Prostate gland (tissue), 2 donors: ENCODE data around the gene PLEKHG2. TPM values are rescaled to one million over a fixed set of nuclear protein-coding genes. Genes with fewer than 3 reads are reported as not detected.

ENCODE experiments used
- DNase-seq: peaks from one replicate; pipeline ENCODE4 v3.0.0-alpha.2; 2019; ENCODE audit warnings: low spot score
- H3K27ac ChIP-seq, 2 donors: fragments of 200-600 bp; sonication (generic); 2 replicates each; pipeline ENCODE4 v1.5.1; 2017 to 2019
- H3K27me3 ChIP-seq: fragments of 200-600 bp; sonication (generic); replicated peaks from 2 replicates; pipeline ENCODE4 v1.5.1; 2019; ENCODE audit not compliant: insufficient read depth
- H3K36me3 ChIP-seq, 2 donors: fragments of 200-600 bp; sonication (generic); 1 replicate in 1 of 2; 2 replicates in 1 of 2; pipeline versions ENCODE4 v1.5.1 to v1.8.1; 2017 to 2019
- H3K4me1 ChIP-seq: fragments of 200-600 bp; sonication (generic); replicated peaks from 2 replicates; pipeline ENCODE4 v1.5.1; 2019
- H3K4me3 ChIP-seq, 2 donors: fragments of 200-600 bp; sonication (generic); 2 replicates each; pipeline ENCODE4 v1.5.1; 2017 to 2019
- H3K9me3 ChIP-seq: fragments of 200-600 bp; sonication (generic); 2 replicates; pipeline ENCODE4 v1.5.1; 2017
- POLR2A ChIP-seq: fragments of 450-650 bp; IDR thresholded peaks from one replicate; pipeline ENCODE4 v1.6.1; 2016; ENCODE audit warnings: antibody characterized with exemption, mild to moderate bottlenecking
- POLR2AphosphoS5 ChIP-seq: sonication (generic); formaldehyde crosslinking; IDR thresholded peaks from one replicate; pipeline ENCODE4 v1.6.1; 2017; ENCODE audit warnings: antibody characterized with exemption
- WGBS: methylation state at CpG from one replicate; pipeline ENCODE4 v1.1.5; 2018; 5-methylcytosine and 5-hydroxymethylcytosine counted together
- intact Hi-C: fragments of 100-400 bp; cut with DNase I; formaldehyde crosslinking; loops from one replicate; pipeline ENCODE4 v1.14.2; 2022
- total RNA-seq, 2 donors: library from RNA; depleted of rRNA; stranded (reverse); fragments of >200 nt; gene quantifications; one replicate each; pipeline ENCODE4 v1.1.0, GENCODE V29; 2016
- TF ChIP-seq, protein P1 (sequence below), 4 experiments: fragments of 200-600 bp in 2 of 4; fragments of 450-650 bp in 2 of 4; sonication (generic) in 2 of 4; IDR thresholded peaks; 1 replicate in 3 of 4; 2 replicates in 1 of 4; pipeline ENCODE4 v1.5.1; 2016 to 2019; ENCODE audit warnings: antibody characterized with exemption in 4 of 4, mild to moderate bottlenecking in 2 of 4, moderate library complexity in 2 of 4

The PLEKHG2 gene
- total RNA-seq, 2 donors from 2014 or later, result 14.4 to 21.1 TPM

- Histone ChIP-seq H3K4me3 (no peak overlapping the region), H3K9me3 (no peaks in the 10 kb centered on the region), H3K27me3 (no peaks in the 10 kb centered on the region), H3K27ac (peak overlapping the region; percentile 39 to 64), H3K36me3 (peaks cover 9 to 17% of the 10 kb centered on the region in 2 donors), H3K4me1 (no peaks in the 10 kb centered on the region)
- intact Hi-C loops, result no loop called here
- WGBS, result 25% methylated on average over 19 of the region's 23 CpGs
- no peak for DNase-seq
- TF ChIP-seq, protein P1, sequence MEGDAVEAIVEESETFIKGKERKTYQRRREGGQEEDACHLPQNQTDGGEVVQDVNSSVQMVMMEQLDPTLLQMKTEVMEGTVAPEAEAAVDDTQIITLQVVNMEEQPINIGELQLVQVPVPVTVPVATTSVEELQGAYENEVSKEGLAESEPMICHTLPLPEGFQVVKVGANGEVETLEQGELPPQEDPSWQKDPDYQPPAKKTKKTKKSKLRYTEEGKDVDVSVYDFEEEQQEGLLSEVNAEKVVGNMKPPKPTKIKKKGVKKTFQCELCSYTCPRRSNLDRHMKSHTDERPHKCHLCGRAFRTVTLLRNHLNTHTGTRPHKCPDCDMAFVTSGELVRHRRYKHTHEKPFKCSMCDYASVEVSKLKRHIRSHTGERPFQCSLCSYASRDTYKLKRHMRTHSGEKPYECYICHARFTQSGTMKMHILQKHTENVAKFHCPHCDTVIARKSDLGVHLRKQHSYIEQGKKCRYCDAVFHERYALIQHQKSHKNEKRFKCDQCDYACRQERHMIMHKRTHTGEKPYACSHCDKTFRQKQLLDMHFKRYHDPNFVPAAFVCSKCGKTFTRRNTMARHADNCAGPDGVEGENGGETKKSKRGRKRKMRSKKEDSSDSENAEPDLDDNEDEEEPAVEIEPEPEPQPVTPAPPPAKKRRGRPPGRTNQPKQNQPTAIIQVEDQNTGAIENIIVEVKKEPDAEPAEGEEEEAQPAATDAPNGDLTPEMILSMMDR (IDR thresholded peaks at IDR 0.05), result no peak
- TF ChIP-seq POLR2AphosphoS5 (no peak), POLR2A (no peak)
These were observed 16.0 kb downstream of the PLEKHG2 start for GRCh38 chr19:39428283-39429112.

GRCh38 chr19:39430675-39431593 lies 18.5 kb downstream of the PLEKHG2 start:
- 63% methylated on average over 25 of the region's 25 CpGs for WGBS
- H3K27me3 ChIP-seq, result no peaks in the 10 kb centered on the region
- no peaks in the 10 kb centered on the region for H3K9me3 ChIP-seq
- no peak for DNase-seq
- peaks cover 11% of the 10 kb centered on the region for H3K4me1 ChIP-seq
- peak overlapping the region; percentile 30 to 67 for H3K27ac ChIP-seq
- peaks cover 15 to 21% of the 10 kb centered on the region in 2 donors for H3K36me3 ChIP-seq
- intact Hi-C loops, result no loop called here
- H3K4me3 ChIP-seq, result no peak overlapping the region
- TF ChIP-seq POLR2AphosphoS5, result peak; percentile 72
- TF ChIP-seq, protein P1 (IDR thresholded peaks at IDR 0.05), result no peak

DNA sequence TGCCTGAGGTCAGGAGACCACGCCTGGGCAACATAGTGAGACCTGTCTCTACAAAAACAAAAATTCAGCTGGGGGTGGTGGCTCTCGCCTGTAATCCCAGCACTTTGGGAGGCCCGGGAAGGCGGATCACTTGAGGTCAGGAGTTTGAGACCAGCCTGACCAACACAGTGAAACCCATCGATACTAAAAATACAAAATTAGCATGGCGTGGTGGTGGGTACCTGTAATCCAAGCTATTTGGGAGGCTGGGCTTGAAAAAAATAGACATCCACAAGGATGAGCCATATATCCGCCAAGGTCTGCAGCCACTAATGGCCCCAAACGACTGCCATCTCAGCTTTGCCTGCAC lies 20.2 kb downstream of the PLEKHG2 start:
- intact Hi-C loops, result no loop called here
- Histone ChIP-seq H3K4me3 (no peak overlapping the region), H3K27ac (no peak overlapping the region), H3K4me1 (peaks cover 16% of the 10 kb centered on the region), H3K36me3 (peaks cover 15 to 21% of the 10 kb centered on the region in 2 donors), H3K9me3 (no peaks in the 10 kb centered on the region), H3K27me3 (no peaks in the 10 kb centered on the region)
- 91% methylated on average over 8 of the region's 8 CpGs for WGBS
- DNase-seq, result no peak
- TF ChIP-seq, protein P1 (IDR thresholded peaks at IDR 0.05), result no peak
- TF ChIP-seq POLR2AphosphoS5, result no peak
- no peak for TF ChIP-seq POLR2A

GRCh38 chr19:39433480-39434079 lies 21.1 kb downstream of the PLEKHG2 start:
- Histone ChIP-seq H3K9me3 (no peaks in the 10 kb centered on the region), H3K27ac (no peak overlapping the region), H3K4me3 (no peak overlapping the region), H3K27me3 (no peaks in the 10 kb centered on the region), H3K36me3 (peaks cover 15 to 21% of the 10 kb centered on the region in 2 donors), H3K4me1 (peaks cover 16% of the 10 kb centered on the region)
- DNase-seq, result no peak
- 94% methylated on average over 8 of the region's 8 CpGs for WGBS
- TF ChIP-seq, protein P1 (IDR thresholded peaks at IDR 0.05), result no peak
- TF ChIP-seq POLR2AphosphoS5 (no peak), POLR2A (no peak)
- intact Hi-C loops, result no loop called here
